Thyroid gland (tissue), 4 donors: Measurements from ENCODE around the gene UPK1A.
"Not testable (repeated sequence)": the region's sequence is repeated elsewhere in the genome, so short reads cannot be mapped to it uniquely, and the experiment has no call there.

Experiments used
- POLR2A ChIP-seq, 2 donors: fragments of 450-650 bp; IDR thresholded peaks; one replicate each; pipeline ENCODE4 v1.6.1; 2017; ENCODE audit warnings: antibody characterized with exemption in 2 of 2, mild to moderate bottlenecking in 2 of 2, moderate library complexity in 1 of 2
- TF ChIP-seq, protein P1 (sequence below), 6 experiments: fragments of 200-600 bp in 3 of 6; fragments of 450-650 bp in 3 of 6; sonication (generic) in 3 of 6; IDR thresholded peaks; one replicate each; pipeline ENCODE4 v1.5.1; 2016 to 2019; ENCODE audit warnings: antibody characterized with exemption in 6 of 6, mild to moderate bottlenecking in 2 of 6, inconsistent platforms in 1 of 6, moderate library complexity in 1 of 6

- not testable (repeated sequence) for TF ChIP-seq POLR2A (IDR thresholded peaks at IDR 0.05)
- TF ChIP-seq, protein P1, sequence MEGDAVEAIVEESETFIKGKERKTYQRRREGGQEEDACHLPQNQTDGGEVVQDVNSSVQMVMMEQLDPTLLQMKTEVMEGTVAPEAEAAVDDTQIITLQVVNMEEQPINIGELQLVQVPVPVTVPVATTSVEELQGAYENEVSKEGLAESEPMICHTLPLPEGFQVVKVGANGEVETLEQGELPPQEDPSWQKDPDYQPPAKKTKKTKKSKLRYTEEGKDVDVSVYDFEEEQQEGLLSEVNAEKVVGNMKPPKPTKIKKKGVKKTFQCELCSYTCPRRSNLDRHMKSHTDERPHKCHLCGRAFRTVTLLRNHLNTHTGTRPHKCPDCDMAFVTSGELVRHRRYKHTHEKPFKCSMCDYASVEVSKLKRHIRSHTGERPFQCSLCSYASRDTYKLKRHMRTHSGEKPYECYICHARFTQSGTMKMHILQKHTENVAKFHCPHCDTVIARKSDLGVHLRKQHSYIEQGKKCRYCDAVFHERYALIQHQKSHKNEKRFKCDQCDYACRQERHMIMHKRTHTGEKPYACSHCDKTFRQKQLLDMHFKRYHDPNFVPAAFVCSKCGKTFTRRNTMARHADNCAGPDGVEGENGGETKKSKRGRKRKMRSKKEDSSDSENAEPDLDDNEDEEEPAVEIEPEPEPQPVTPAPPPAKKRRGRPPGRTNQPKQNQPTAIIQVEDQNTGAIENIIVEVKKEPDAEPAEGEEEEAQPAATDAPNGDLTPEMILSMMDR (IDR thresholded peaks at IDR 0.05) = not testable (repeated sequence)
Observed at GRCh38 chr19:35654828-35655227, 11.5 kb upstream of the UPK1A start.
